Measurements from ENCODE around the gene MYO18B.

GRCh38 chr22:25878933-25879332, 136.9 kb downstream of the MYO18B start:
- TF ChIP-seq CTCF (conservative IDR thresholded peaks at IDR 0.05) (no peak), ZFX (IDR thresholded peaks at IDR 0.05) (no peak)

All from C4-2B (cell line).